ENCODE results near the gene AMZ2. TPM values are rescaled to one million over a fixed set of nuclear protein-coding genes. Genes with fewer than 3 reads are reported as not detected.

AMZ2 gene
- total and polyA plus RNA-seq, 2 of the 8 experiments (the other 6 are each of a cell fraction or from before 2014, with no cell fraction given), result 49.5 to 71.0 TPM

DNA sequence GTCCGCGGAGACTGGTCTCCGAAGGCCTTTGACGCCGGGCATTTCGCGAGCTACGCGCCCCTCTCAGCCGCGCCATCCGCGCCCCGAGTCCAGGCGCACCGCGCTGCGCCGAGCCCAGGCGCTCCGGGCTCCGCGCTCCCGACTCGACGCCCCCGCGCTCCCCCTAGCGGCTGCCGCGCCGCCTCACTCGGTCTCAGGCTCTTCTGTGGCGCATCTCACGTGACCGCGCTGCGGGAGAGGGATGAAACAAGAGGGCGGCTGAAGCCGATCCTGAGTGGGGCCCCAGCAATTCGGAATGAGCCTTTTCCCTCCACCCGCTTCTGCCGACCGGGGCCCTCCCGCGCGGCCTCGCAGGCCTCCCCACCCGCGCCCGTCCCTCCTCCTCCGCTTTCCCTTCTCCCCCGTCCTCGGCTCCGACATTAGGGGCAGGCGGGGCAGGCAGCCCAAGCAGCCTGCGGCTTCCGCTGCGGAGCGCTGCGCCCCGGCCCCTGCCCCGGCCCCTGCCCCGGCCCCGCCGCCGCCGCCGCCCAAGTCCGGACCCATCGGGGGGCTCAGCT, 42.5 kb upstream of the AMZ2 start:
- no peak overlapping the region for H3K14ac ChIP-seq (ENCODE audit: insufficient read length)
- peak overlapping the region; percentile 77 to 88 for H3K4me2 ChIP-seq (ENCODE audit: insufficient read depth in 1 of 2, low read depth in 2 of 2, low read length in 2 of 2)
- peaks cover 0 to 2% of the 10 kb centered on the region in 2 experiments for H4K20me1 ChIP-seq (replicated peaks in 1 of 2; ENCODE audit: control insufficient read depth in 1 of 2, insufficient read depth in 2 of 2, low read length in 2 of 2)
- peak overlapping the region; percentile 77; the same call in 1 of the 2 replicates for H3K27ac ChIP-seq (ENCODE audit: low read depth, low read length)
- H3K56ac ChIP-seq (replicated peaks; ENCODE audit: insufficient read length, low read depth, low read length), result no peak overlapping the region
- H2AFZ ChIP-seq (ENCODE audit: low read length), result no peak overlapping the region
- H4K8ac ChIP-seq (ENCODE audit: extremely low read depth, insufficient read depth, low read length), result peak overlapping the region; percentile 62; the same call in 1 of the 2 replicates
- peak overlapping the region; percentile 83 for H4K5ac ChIP-seq (ENCODE audit: insufficient read length, low read depth, low read length)
- H2BK15ac ChIP-seq (ENCODE audit: low read length), result no peak overlapping the region
- H4K91ac ChIP-seq (replicated peaks; ENCODE audit: insufficient read length, low read length), result no peak overlapping the region
- peaks cover under 1 to 8% (median 3%) of the 10 kb centered on the region in 4 experiments; a peak in 6 of 7 replicates for H3K4me1 ChIP-seq (replicated peaks in 1 of 4; ENCODE audit: control insufficient read depth in 3 of 4, insufficient read depth in 4 of 4, low read length in 3 of 4)
- peaks cover 0 to 3% of the 10 kb centered on the region in 2 experiments; a peak in 1 of 4 replicates for H3K9me3 ChIP-seq (ENCODE audit: insufficient read depth in 2 of 2, low read depth in 1 of 2, low read length in 1 of 2)
- peak overlapping the region; percentile 88; the same call in 1 of the 2 replicates for H3K18ac ChIP-seq (ENCODE audit: extremely low read depth, low read length)
- H2AK5ac ChIP-seq (ENCODE audit: low read depth, low read length), result no peak overlapping the region
- 5% methylated on average over 36 of the region's 71 CpGs; no CpG with 5 or more reads in 1 of the 2 experiments for WGBS, 2 experiments (ENCODE audit: extremely low coverage in 1 of 2, insufficient coverage in 1 of 2, insufficient read length in 1 of 2, insufficient replicate concordance in 2 of 2, low coverage in 1 of 2, low lambda C conversion rate in 2 of 2, missing lambda C conversion rate in 1 of 2)
- H3K9ac ChIP-seq (replicated peaks in 1 of 4; ENCODE audit: extremely low read depth in 1 of 4, low read depth in 3 of 4, low read length in 3 of 4), result peak overlapping the region in 3 of 4 experiments; percentile 60 to 77 (median 62); a peak in 4 of 7 replicates
- peaks cover 6% of the 10 kb centered on the region for H3K23me2 ChIP-seq (ENCODE audit: low read depth, low read length)
- H3K27me3 ChIP-seq (replicated peaks in 1 of 4; ENCODE audit: control insufficient read depth in 3 of 4, extremely low read depth in 1 of 4, insufficient read depth in 3 of 4, low read length in 3 of 4), result peaks cover 4 to 41% (median 26%) of the 10 kb centered on the region in 4 experiments
- no peak overlapping the region for H2BK5ac ChIP-seq (ENCODE audit: low read depth, low read length)
- ChIA-PET CTCF (ENCODE audit: partially characterized antibody) (interaction anchor here (0.6 to 3.0 kb wide), 12 partner anchors 9 to 292 kb away, joined by 3 to 22 read pairs (median 3); no protein-coding TSS in a partner anchor), POLR2A (ENCODE audit: partially characterized antibody) (interaction anchor here (0.8 to 1.3 kb wide), 4 partner anchors 9 to 66 kb away, joined by 3 to 5 read pairs (median 4); no protein-coding TSS in a partner anchor)
- no peak overlapping the region for H3K23ac ChIP-seq (ENCODE audit: insufficient read length)
- no peak overlapping the region for H2BK20ac ChIP-seq (ENCODE audit: low read length)
- no peak for FAIRE-seq
- H2BK12ac ChIP-seq (ENCODE audit: low read depth, low read length), result no peak overlapping the region
- no peaks in the 10 kb centered on the region for H3K79me1 ChIP-seq (ENCODE audit: low read depth, low read length)
- DNase-seq (ENCODE audit: low read depth in 1 of 2, low spot score in 2 of 2), result peak in 1 of 2 experiments; percentile 97
- no peak overlapping the region for H2BK120ac ChIP-seq (replicated peaks; ENCODE audit: low read depth, low read length)
- H3K4ac ChIP-seq (replicated peaks; ENCODE audit: insufficient read length, low read depth, low read length), result no peak overlapping the region
- H3K36me3 ChIP-seq (ENCODE audit: control insufficient read depth in 2 of 4, insufficient read depth in 4 of 4, low read length in 3 of 4), result peaks cover 0 to 4% (median 2%) of the 10 kb centered on the region in 4 experiments; a peak in 5 of 8 replicates
- peaks cover 0 to 12% of the 10 kb centered on the region in 2 experiments; a peak in 2 of 4 replicates for H3K79me2 ChIP-seq (ENCODE audit: control insufficient read depth in 1 of 2, insufficient read depth in 2 of 2, low read length in 2 of 2)
- peak overlapping the region; percentile 57 to 85 (median 66) for H3K4me3 ChIP-seq (ENCODE audit: extremely low read depth in 1 of 4, insufficient read depth in 2 of 4, low read depth in 3 of 4, low read length in 4 of 4)
- TF ChIP-seq RAD21 (IDR thresholded peaks at IDR 0.05 in 1 of 2, conservative IDR thresholded peaks at IDR 0.05 in 1 of 2; ENCODE audit: low read depth in 2 of 2, low read length in 2 of 2) (peak; percentile 25 to 56; a peak in 2 of 4 replicates), GABPA (IDR thresholded peaks at IDR 0.05; ENCODE audit: borderline replicate concordance, insufficient read depth, low read length) (peak; percentile 76; the same call in 1 of the 2 replicates), KDM4A (IDR thresholded peaks at IDR 0.05; ENCODE audit: low read depth, low read length, severe bottlenecking) (peak; percentile 44), HDAC6 (IDR thresholded peaks at IDR 0.05; ENCODE audit: low read depth, low read length) (no peak), RNF2 (IDR thresholded peaks at IDR 0.05; ENCODE audit: borderline replicate concordance, low read depth, low read length, missing control alignments, poor library complexity, severe bottlenecking) (no peak), TEAD4 (IDR thresholded peaks at IDR 0.05; ENCODE audit: low read depth, low read length) (peak; percentile 68)
- TF ChIP-seq, protein P1, sequence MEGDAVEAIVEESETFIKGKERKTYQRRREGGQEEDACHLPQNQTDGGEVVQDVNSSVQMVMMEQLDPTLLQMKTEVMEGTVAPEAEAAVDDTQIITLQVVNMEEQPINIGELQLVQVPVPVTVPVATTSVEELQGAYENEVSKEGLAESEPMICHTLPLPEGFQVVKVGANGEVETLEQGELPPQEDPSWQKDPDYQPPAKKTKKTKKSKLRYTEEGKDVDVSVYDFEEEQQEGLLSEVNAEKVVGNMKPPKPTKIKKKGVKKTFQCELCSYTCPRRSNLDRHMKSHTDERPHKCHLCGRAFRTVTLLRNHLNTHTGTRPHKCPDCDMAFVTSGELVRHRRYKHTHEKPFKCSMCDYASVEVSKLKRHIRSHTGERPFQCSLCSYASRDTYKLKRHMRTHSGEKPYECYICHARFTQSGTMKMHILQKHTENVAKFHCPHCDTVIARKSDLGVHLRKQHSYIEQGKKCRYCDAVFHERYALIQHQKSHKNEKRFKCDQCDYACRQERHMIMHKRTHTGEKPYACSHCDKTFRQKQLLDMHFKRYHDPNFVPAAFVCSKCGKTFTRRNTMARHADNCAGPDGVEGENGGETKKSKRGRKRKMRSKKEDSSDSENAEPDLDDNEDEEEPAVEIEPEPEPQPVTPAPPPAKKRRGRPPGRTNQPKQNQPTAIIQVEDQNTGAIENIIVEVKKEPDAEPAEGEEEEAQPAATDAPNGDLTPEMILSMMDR (IDR thresholded peaks at IDR 0.05; ENCODE audit: control extremely low read depth in 1 of 3, insufficient read depth in 1 of 3, low read depth in 1 of 3, low read length in 3 of 3), result peak; percentile 83 to 88 (median 86)

All from H1 (cell line).